ENCODE measurements around the gene MSRB3.

DNA sequence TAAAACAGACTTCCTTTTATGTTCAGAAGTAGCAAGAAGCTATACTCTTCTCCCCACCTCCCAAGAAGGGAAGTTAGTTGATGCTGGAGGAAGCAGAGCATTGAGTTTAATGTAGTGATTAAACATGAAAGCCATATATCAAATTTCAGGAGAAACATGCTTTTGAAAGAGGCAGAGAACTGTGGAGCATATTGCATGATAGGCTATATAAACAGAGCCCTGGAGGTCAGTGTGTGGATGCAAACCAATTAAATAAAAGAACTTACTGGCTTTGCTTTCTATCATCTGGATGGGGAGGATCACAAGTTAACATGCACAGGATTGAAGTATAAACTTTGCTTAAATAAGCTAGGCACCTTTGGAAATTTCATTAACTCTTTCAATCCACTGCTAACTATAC, 94.1 kb downstream of the MSRB3 start:
- TF ChIP-seq, protein P1, sequence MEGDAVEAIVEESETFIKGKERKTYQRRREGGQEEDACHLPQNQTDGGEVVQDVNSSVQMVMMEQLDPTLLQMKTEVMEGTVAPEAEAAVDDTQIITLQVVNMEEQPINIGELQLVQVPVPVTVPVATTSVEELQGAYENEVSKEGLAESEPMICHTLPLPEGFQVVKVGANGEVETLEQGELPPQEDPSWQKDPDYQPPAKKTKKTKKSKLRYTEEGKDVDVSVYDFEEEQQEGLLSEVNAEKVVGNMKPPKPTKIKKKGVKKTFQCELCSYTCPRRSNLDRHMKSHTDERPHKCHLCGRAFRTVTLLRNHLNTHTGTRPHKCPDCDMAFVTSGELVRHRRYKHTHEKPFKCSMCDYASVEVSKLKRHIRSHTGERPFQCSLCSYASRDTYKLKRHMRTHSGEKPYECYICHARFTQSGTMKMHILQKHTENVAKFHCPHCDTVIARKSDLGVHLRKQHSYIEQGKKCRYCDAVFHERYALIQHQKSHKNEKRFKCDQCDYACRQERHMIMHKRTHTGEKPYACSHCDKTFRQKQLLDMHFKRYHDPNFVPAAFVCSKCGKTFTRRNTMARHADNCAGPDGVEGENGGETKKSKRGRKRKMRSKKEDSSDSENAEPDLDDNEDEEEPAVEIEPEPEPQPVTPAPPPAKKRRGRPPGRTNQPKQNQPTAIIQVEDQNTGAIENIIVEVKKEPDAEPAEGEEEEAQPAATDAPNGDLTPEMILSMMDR (conservative IDR thresholded peaks at IDR 0.05; ENCODE audit: low read length), result no peak
- TF ChIP-seq EZH2phosphoT487 (IDR thresholded peaks at IDR 0.05; ENCODE audit: borderline replicate concordance), result no peak
